ENCODE results near the gene PARD3B.

The PARD3B gene

GRCh38 chr2:204750389-204750788, 205.1 kb downstream of the PARD3B start:
- no peaks in the 10 kb centered on the region for H3K4me1 ChIP-seq (ENCODE audit: insufficient read depth, poor library complexity, severe bottlenecking)
- no peaks in the 10 kb centered on the region for H3K36me3 ChIP-seq (ENCODE audit: low read depth)
- no peak for TF ChIP-seq CTCF (IDR thresholded peaks at IDR 0.05; ENCODE audit: poor library complexity, severe bottlenecking)
- no peaks in the 10 kb centered on the region for H3K9me3 ChIP-seq (ENCODE audit: severe bottlenecking)
- DNase-seq (ENCODE audit: low spot score): no peak
- H3K4me3 ChIP-seq (ENCODE audit: severe bottlenecking): no peak overlapping the region
- H3K27ac ChIP-seq (ENCODE audit: poor library complexity, severe bottlenecking): no peak overlapping the region
- no peak for ATAC-seq (ENCODE audit: low read depth)
- no peaks in the 10 kb centered on the region for H3K27me3 ChIP-seq (ENCODE audit: insufficient read depth, poor library complexity, severe bottlenecking)

- ATAC-seq (ENCODE audit: low read depth) (no peak), DNase-seq (ENCODE audit: low spot score) (no peak)
- H3K36me3 ChIP-seq (ENCODE audit: low read depth): no peaks in the 10 kb centered on the region
- TF ChIP-seq CTCF (IDR thresholded peaks at IDR 0.05; ENCODE audit: poor library complexity, severe bottlenecking): no peak
- no peak overlapping the region for H3K4me3 ChIP-seq (ENCODE audit: severe bottlenecking)
- no peaks in the 10 kb centered on the region for H3K4me1 ChIP-seq (ENCODE audit: insufficient read depth, poor library complexity, severe bottlenecking)
- H3K27ac ChIP-seq (ENCODE audit: poor library complexity, severe bottlenecking): no peak overlapping the region
- no peaks in the 10 kb centered on the region for H3K9me3 ChIP-seq (ENCODE audit: severe bottlenecking)
- H3K27me3 ChIP-seq (ENCODE audit: insufficient read depth, poor library complexity, severe bottlenecking): no peaks in the 10 kb centered on the region
Measured at GRCh38 chr2:204751472-204751871, 206.2 kb downstream of the PARD3B start.

- DNase-seq (ENCODE audit: low spot score) (no peak), ATAC-seq (ENCODE audit: low read depth) (no peak)
- no peak for TF ChIP-seq CTCF (IDR thresholded peaks at IDR 0.05; ENCODE audit: poor library complexity, severe bottlenecking)
- Histone ChIP-seq H3K4me3 (ENCODE audit: severe bottlenecking) (no peak overlapping the region), H3K27me3 (ENCODE audit: insufficient read depth, poor library complexity, severe bottlenecking) (no peaks in the 10 kb centered on the region), H3K36me3 (ENCODE audit: low read depth) (no peaks in the 10 kb centered on the region), H3K9me3 (ENCODE audit: severe bottlenecking) (no peaks in the 10 kb centered on the region), H3K4me1 (ENCODE audit: insufficient read depth, poor library complexity, severe bottlenecking) (no peaks in the 10 kb centered on the region), H3K27ac (ENCODE audit: poor library complexity, severe bottlenecking) (no peak overlapping the region)
Measured at GRCh38 chr2:204753841-204754240, 208.6 kb downstream of the PARD3B start.

- ATAC-seq (ENCODE audit: low read depth): no peak
Measured at GRCh38 chr2:204754898-204755297, 209.6 kb downstream of the PARD3B start.

More at GRCh38 chr2:204754898-204755297, 209.6 kb downstream of the PARD3B start:
- Histone ChIP-seq H3K27ac (ENCODE audit: poor library complexity, severe bottlenecking) (no peak overlapping the region), H3K4me3 (ENCODE audit: severe bottlenecking) (no peak overlapping the region), H3K4me1 (ENCODE audit: insufficient read depth, poor library complexity, severe bottlenecking) (no peaks in the 10 kb centered on the region), H3K36me3 (ENCODE audit: low read depth) (no peaks in the 10 kb centered on the region), H3K9me3 (ENCODE audit: severe bottlenecking) (no peaks in the 10 kb centered on the region), H3K27me3 (ENCODE audit: insufficient read depth, poor library complexity, severe bottlenecking) (no peaks in the 10 kb centered on the region)
- TF ChIP-seq CTCF (IDR thresholded peaks at IDR 0.05; ENCODE audit: poor library complexity, severe bottlenecking): no peak
- DNase-seq (ENCODE audit: low spot score): no peak
